Keratinocyte (primary cell): Measurements from ENCODE around the gene TEKTIP1. TPM values are rescaled to one million over a fixed set of nuclear protein-coding genes. Genes with fewer than 3 reads are reported as not detected.

Experiments used
- DNase-seq: peaks from one replicate; pipeline ENCODE4 v3.0.0-alpha.2; 2011; ENCODE audit warnings: low read depth, missing footprints, low spot score
- FAIRE-seq: peaks from 2 replicates; lab custom pipeline; 2011; peaks lifted over from hg19 to GRCh38; lab: Jason Lieb, UNC
- H2AFZ ChIP-seq: 2 replicates; pipeline ENCODE4 v1.6.0; 2012; ENCODE audit warnings: low read length, control low read depth, inconsistent platforms; ENCODE audit not compliant: control insufficient read depth
- H3K27ac ChIP-seq: 2 replicates; pipeline ENCODE4 v1.5.1; 2011; ENCODE audit warnings: low read length; ENCODE audit not compliant: control insufficient read depth, insufficient read depth
- H3K27me3 ChIP-seq: 3 replicates; pipeline ENCODE4 v1.6.0; 2011; ENCODE audit warnings: low read length; ENCODE audit not compliant: control insufficient read depth, insufficient read depth; ENCODE audit errors: extremely low read depth
- H3K36me3 ChIP-seq, 2 experiments: 2 replicates in 1 of 2; 3 replicates in 1 of 2; pipeline ENCODE4 v1.5.1; 2011; ENCODE audit warnings: low read length in 2 of 2, mild to moderate bottlenecking in 1 of 2; ENCODE audit not compliant: control insufficient read depth in 2 of 2, insufficient read depth in 2 of 2; ENCODE audit errors: extremely low read depth in 1 of 2
- H3K4me1 ChIP-seq: 3 replicates; pipeline ENCODE4 v1.5.1; 2011; ENCODE audit warnings: low read length; ENCODE audit not compliant: control insufficient read depth, insufficient read depth; ENCODE audit errors: extremely low read depth
- H3K4me2 ChIP-seq: 3 replicates; pipeline ENCODE4 v1.6.0; 2011; ENCODE audit warnings: low read depth, low read length; ENCODE audit not compliant: control insufficient read depth, insufficient read depth; ENCODE audit errors: extremely low read depth
- H3K4me3 ChIP-seq, 3 experiments: fragments of 200-600 bp in 1 of 3; sonication (generic) in 1 of 3; 2 replicates in 2 of 3; 3 replicates in 1 of 3; pipeline ENCODE4 v1.5.1; 2011 to 2016; ENCODE audit warnings: low read length in 3 of 3, mild to moderate bottlenecking in 3 of 3, control low read depth in 2 of 3, inconsistent platforms in 1 of 3, low read depth in 1 of 3, mixed read lengths in 1 of 3, mixed run types in 1 of 3, moderate library complexity in 1 of 3; ENCODE audit not compliant: control insufficient read depth in 2 of 3, insufficient read depth in 2 of 3; ENCODE audit errors: extremely low read depth in 1 of 3
- H3K79me2 ChIP-seq: 2 replicates; pipeline ENCODE4 v1.6.0; 2012; ENCODE audit warnings: low read length; ENCODE audit not compliant: control insufficient read depth, insufficient read depth
- H3K9ac ChIP-seq: 3 replicates; pipeline ENCODE4 v1.6.0; 2011; ENCODE audit warnings: low read length; ENCODE audit not compliant: control insufficient read depth, insufficient read depth; ENCODE audit errors: extremely low read depth
- H3K9me1 ChIP-seq: 3 replicates; pipeline ENCODE4 v1.6.0; 2011; ENCODE audit warnings: low read length; ENCODE audit not compliant: control insufficient read depth, insufficient read depth; ENCODE audit errors: extremely low read depth
- H3K9me3 ChIP-seq: 2 replicates; pipeline ENCODE4 v1.5.1; 2012; ENCODE audit warnings: low read depth, low read length; ENCODE audit not compliant: control insufficient read depth
- H4K20me1 ChIP-seq: 3 replicates; pipeline ENCODE4 v1.6.0; 2011; ENCODE audit warnings: low read length; ENCODE audit not compliant: control insufficient read depth, insufficient read depth; ENCODE audit errors: extremely low read depth
- CTCF ChIP-seq, 3 experiments: IDR thresholded peaks in 1 of 3; conservative IDR thresholded peaks in 1 of 3; optimal IDR thresholded peaks in 1 of 3; 2 replicates in 2 of 3; 3 replicates in 1 of 3; pipeline versions ENCODE3 to v1.5.1; 2011; ENCODE audit warnings: low read length in 3 of 3, mild to moderate bottlenecking in 3 of 3, moderate library complexity in 2 of 3, control low read depth in 1 of 3, inconsistent platforms in 1 of 3; ENCODE audit not compliant: insufficient read depth in 2 of 3; ENCODE audit errors: extremely low read depth in 1 of 3
- EZH2 ChIP-seq: IDR thresholded peaks from one replicate; pipeline ENCODE4 v1.6.1; 2012; ENCODE audit warnings: inconsistent platforms, mild to moderate bottlenecking, low read length, moderate library complexity
- dilution Hi-C: fragments of 300-500 bp; cut with MboI; formaldehyde crosslinking; loops from one replicate; pipeline ENCODE4 v1.7.0; 2020; ENCODE audit warnings: low sequenced_read_pairs; ENCODE audit not compliant: extremely low pct_ligation_motif_present
- polyA plus RNA-seq, 5 experiments: library from polyadenylated mRNA; depleted of rRNA in 3 of 5; stranded (reverse) in 3 of 5; stranded (forward) in 1 of 5; unstranded in 1 of 5; fragments of >200 nt; gene quantifications; 1 replicate in 1 of 5; 2 replicates in 3 of 5; 3 replicates in 1 of 5; pipeline versions ENCODE4 v1.2.1 to v1.2.3, GENCODE V29; 2011 to 2012; ENCODE audit warnings: missing spikeins in 2 of 5, low read depth in 1 of 5, low replicate concordance in 1 of 5

TEKTIP1 gene
- polyA plus RNA-seq, 1 donor (not counting 4 experiments of a cell fraction or from before 2014, with no cell fraction given), result not detected

- TF ChIP-seq CTCF (optimal IDR thresholded peaks at IDR 0.05 in 1 of 3, IDR thresholded peaks at IDR 0.05 in 1 of 3, conservative IDR thresholded peaks at IDR 0.05 in 1 of 3; ENCODE audit: extremely low read depth in 1 of 3, insufficient read depth in 2 of 3, low read length in 3 of 3) (no peak), EZH2 (no peak)
- DNase-seq (peak; percentile 90), FAIRE-seq (peak; percentile 53)
- Histone ChIP-seq H3K27me3 (no peaks in the 10 kb centered on the region), H3K9me3 (no peaks in the 10 kb centered on the region), H3K4me3 (peak within 1 kb of the TSS; percentile 80 to 87 (median 83)), H3K4me1 (peaks cover 25% of the 10 kb centered on the region), H3K27ac (peak within 1 kb of the TSS; percentile 97), H3K36me3 (peaks cover 5 to 7% of the 10 kb centered on the region in 2 experiments), H3K9me1 (peaks cover 6% of the 10 kb centered on the region), H3K4me2 (peak within 1 kb of the TSS; percentile 94), H3K9ac (peak within 1 kb of the TSS; percentile 94), H2AFZ (peak within 1 kb of the TSS; percentile 97), H3K79me2 (peaks cover 42% of the 10 kb centered on the region), H4K20me1 (peaks cover 11% of the 10 kb centered on the region)
- dilution Hi-C loops, result no loop called here
Observed at GRCh38 chr19:3505598-3506383, 33.2 kb upstream of the TEKTIP1 start, which contains the start of gene FZR1. FZR1 (plus strand) TSS chr19:3506311; CDS start chr19:3522990, 16,679 bp downstream.

GRCh38 chr19:3506384-3507340, 32.3 kb upstream of the TEKTIP1 start:
- peaks cover 25% of the 10 kb centered on the region for H3K4me1 ChIP-seq
- H4K20me1 ChIP-seq, result peaks cover 11% of the 10 kb centered on the region
- H3K27ac ChIP-seq, result peak overlapping the region; percentile 97
- H3K9me1 ChIP-seq, result peaks cover 6% of the 10 kb centered on the region
- TF ChIP-seq EZH2 (no peak), CTCF (optimal IDR thresholded peaks at IDR 0.05 in 1 of 3, IDR thresholded peaks at IDR 0.05 in 1 of 3, conservative IDR thresholded peaks at IDR 0.05 in 1 of 3; ENCODE audit: extremely low read depth in 1 of 3, insufficient read depth in 2 of 3, low read length in 3 of 3) (no peak)
- H3K4me2 ChIP-seq, result peak overlapping the region; percentile 94
- H2AFZ ChIP-seq, result peak overlapping the region; percentile 4
- H3K4me3 ChIP-seq, result peak overlapping the region; percentile 80 to 87 (median 82)
- no peaks in the 10 kb centered on the region for H3K27me3 ChIP-seq
- no peaks in the 10 kb centered on the region for H3K9me3 ChIP-seq
- dilution Hi-C loops, result no loop called here
- FAIRE-seq (no peak), DNase-seq (no peak)
- H3K79me2 ChIP-seq, result peaks cover 51% of the 10 kb centered on the region
- peaks cover 10 to 14% of the 10 kb centered on the region in 2 experiments for H3K36me3 ChIP-seq
- H3K9ac ChIP-seq, result peak overlapping the region; percentile 91
